HepG2 (cell line): Measurements from ENCODE around the gene ERF. TPM values are rescaled to one million over a fixed set of nuclear protein-coding genes. Genes with fewer than 3 reads are reported as not detected.

ENCODE experiments used
- FOXA1 ChIP-seq, 2 experiments: fragments of 450-650 bp in 1 of 2; sonication (generic) in 1 of 2; formaldehyde crosslinking in 1 of 2; IDR thresholded peaks; 2 replicates each; pipeline versions ENCODE4 v1.4.0 to v1.6.1; 2016 to 2020; ENCODE audit warnings: missing genetic modification reagents in 1 of 2
- LBX2 ChIP-seq: sonication (generic); formaldehyde crosslinking; IDR thresholded peaks from 2 replicates; pipeline ENCODE4 v1.5.0; 2020; ENCODE audit warnings: missing genetic modification reagents, mild to moderate bottlenecking, borderline replicate concordance
- MBNL3 ChIP-seq: fragments of 250-450 bp; sonication (Bioruptor Pico); conservative IDR thresholded peaks from 2 replicates; pipeline ENCODE4 v1.8.0; 2022; ENCODE audit warnings: mild to moderate bottlenecking, inconsistent platforms
- NRL ChIP-seq: sonication (generic); formaldehyde crosslinking; IDR thresholded peaks from 2 replicates; pipeline ENCODE4 v1.5.0; 2020; ENCODE audit warnings: missing genetic modification reagents, mild to moderate bottlenecking, moderate library complexity, borderline replicate concordance
- RBM39 ChIP-seq: fragments of 200-400 bp; formaldehyde crosslinking; IDR thresholded peaks from one replicate; pipeline ENCODE4 v1.6.1; 2018; ENCODE audit warnings: antibody characterized with exemption, mild to moderate bottlenecking, low read depth, low read length; ENCODE audit not compliant: poor library complexity, severe bottlenecking
- RXRA ChIP-seq: sonication (generic); formaldehyde crosslinking; IDR thresholded peaks from 2 replicates; pipeline ENCODE4 v1.5.1; 2020; ENCODE audit warnings: missing genetic modification reagents
- SRF ChIP-seq: IDR thresholded peaks from 2 replicates; pipeline ENCODE4 v1.6.1; 2011; ENCODE audit warnings: mild to moderate bottlenecking, low read depth, low read length, moderate library complexity
- TBX2 ChIP-seq: sonication (generic); formaldehyde crosslinking; IDR thresholded peaks from 2 replicates; pipeline ENCODE4 v1.5.0; 2020; ENCODE audit warnings: missing genetic modification reagents, mild to moderate bottlenecking, borderline replicate concordance
- TBX3 ChIP-seq: fragments of 450-650 bp; IDR thresholded peaks from 2 replicates; pipeline ENCODE4 v1.6.1; 2017; ENCODE audit warnings: antibody characterized with exemption, mild to moderate bottlenecking, inconsistent platforms, borderline replicate concordance
- ZBTB2 ChIP-seq: sonication (generic); formaldehyde crosslinking; IDR thresholded peaks from 2 replicates; pipeline ENCODE4 v1.8.0; 2022; ENCODE audit warnings: low read depth, missing genetic modification reagents
- ZBTB34 ChIP-seq: sonication (generic); formaldehyde crosslinking; IDR thresholded peaks from 2 replicates; pipeline ENCODE4 v1.8.0; 2022; ENCODE audit warnings: mild to moderate bottlenecking, missing genetic modification reagents
- ZBTB43 ChIP-seq: sonication (generic); formaldehyde crosslinking; conservative IDR thresholded peaks from 2 replicates; pipeline ENCODE4 v1.4.0; 2020; ENCODE audit warnings: missing genetic modification reagents
- ZMYM3 ChIP-seq: sonication (generic); formaldehyde crosslinking; IDR thresholded peaks from 2 replicates; pipeline ENCODE4 v1.5.1; 2020; ENCODE audit warnings: mild to moderate bottlenecking, missing genetic modification reagents
- ZNF550 ChIP-seq: sonication (generic); formaldehyde crosslinking; IDR thresholded peaks from 2 replicates; pipeline ENCODE4 v1.4.0; 2020; ENCODE audit warnings: mild to moderate bottlenecking, missing genetic modification reagents, borderline replicate concordance
- ZNF552 ChIP-seq: sonication (generic); formaldehyde crosslinking; IDR thresholded peaks from 2 replicates; pipeline ENCODE4 v1.9.0; 2022; ENCODE audit warnings: missing genetic modification reagents, mild to moderate bottlenecking, borderline replicate concordance
- ZNF558 ChIP-seq: sonication (generic); formaldehyde crosslinking; IDR thresholded peaks from 2 replicates; pipeline ENCODE4 v1.9.0; 2022; ENCODE audit warnings: mild to moderate bottlenecking, missing genetic modification reagents, borderline replicate concordance
- polyA plus RNA-seq, 8 experiments: library from polyadenylated mRNA; depleted of rRNA in 3 of 8; stranded (reverse) in 7 of 8; unstranded in 1 of 8; fragments of >200 nt; fragmentation: Illumina TruSeq in 4 of 8; extraction: Trizol in 4 of 8; gene quantifications; 2 replicates each; pipeline versions ENCODE4 v1.2.1 to v1.2.3, GENCODE V29; 2011 to 2016; ENCODE audit warnings: low read depth in 4 of 8, missing spikeins in 1 of 8, mixed read lengths in 1 of 8; ENCODE audit not compliant: insufficient read depth in 1 of 8
- total RNA-seq, 5 experiments: library from RNA; depleted of rRNA; stranded (reverse); fragments of >200 nt; fragmentation: Illumina TruSeq; extraction: Trizol; gene quantifications; 2 replicates each; pipeline ENCODE4 v1.2.3, GENCODE V29; 2016; ENCODE audit warnings: low read depth in 1 of 5
- TF ChIP-seq, protein P1 (sequence below): sonication (generic); formaldehyde crosslinking; IDR thresholded peaks from 2 replicates; pipeline ENCODE4 v1.4.0; 2020; ENCODE audit warnings: missing genetic modification reagents
- TF ChIP-seq, protein P2 (sequence below): sonication (generic); formaldehyde crosslinking; IDR thresholded peaks from 2 replicates; pipeline ENCODE4 v1.4.0; 2020; ENCODE audit warnings: missing genetic modification reagents

ERF gene
- total and polyA plus RNA-seq, 2 of the 13 experiments (the other 11 are each of a cell fraction or from before 2014, with no cell fraction given): 67.1 to 69.9 TPM

- TF ChIP-seq TBX3: no peak
- TF ChIP-seq, protein P1, sequence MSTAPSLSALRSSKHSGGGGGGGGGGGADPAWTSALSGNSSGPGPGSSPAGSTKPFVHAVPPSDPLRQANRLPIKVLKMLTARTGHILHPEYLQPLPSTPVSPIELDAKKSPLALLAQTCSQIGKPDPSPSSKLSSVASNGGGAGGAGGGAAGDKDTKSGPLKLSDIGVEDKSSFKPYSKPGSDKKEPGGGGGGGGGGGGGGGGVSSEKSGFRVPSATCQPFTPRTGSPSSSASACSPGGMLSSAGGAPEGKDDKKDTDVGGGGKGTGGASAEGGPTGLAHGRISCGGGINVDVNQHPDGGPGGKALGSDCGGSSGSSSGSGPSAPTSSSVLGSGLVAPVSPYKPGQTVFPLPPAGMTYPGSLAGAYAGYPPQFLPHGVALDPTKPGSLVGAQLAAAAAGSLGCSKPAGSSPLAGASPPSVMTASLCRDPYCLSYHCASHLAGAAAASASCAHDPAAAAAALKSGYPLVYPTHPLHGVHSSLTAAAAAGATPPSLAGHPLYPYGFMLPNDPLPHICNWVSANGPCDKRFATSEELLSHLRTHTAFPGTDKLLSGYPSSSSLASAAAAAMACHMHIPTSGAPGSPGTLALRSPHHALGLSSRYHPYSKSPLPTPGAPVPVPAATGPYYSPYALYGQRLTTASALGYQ: no peak
- TF ChIP-seq, protein P2, sequence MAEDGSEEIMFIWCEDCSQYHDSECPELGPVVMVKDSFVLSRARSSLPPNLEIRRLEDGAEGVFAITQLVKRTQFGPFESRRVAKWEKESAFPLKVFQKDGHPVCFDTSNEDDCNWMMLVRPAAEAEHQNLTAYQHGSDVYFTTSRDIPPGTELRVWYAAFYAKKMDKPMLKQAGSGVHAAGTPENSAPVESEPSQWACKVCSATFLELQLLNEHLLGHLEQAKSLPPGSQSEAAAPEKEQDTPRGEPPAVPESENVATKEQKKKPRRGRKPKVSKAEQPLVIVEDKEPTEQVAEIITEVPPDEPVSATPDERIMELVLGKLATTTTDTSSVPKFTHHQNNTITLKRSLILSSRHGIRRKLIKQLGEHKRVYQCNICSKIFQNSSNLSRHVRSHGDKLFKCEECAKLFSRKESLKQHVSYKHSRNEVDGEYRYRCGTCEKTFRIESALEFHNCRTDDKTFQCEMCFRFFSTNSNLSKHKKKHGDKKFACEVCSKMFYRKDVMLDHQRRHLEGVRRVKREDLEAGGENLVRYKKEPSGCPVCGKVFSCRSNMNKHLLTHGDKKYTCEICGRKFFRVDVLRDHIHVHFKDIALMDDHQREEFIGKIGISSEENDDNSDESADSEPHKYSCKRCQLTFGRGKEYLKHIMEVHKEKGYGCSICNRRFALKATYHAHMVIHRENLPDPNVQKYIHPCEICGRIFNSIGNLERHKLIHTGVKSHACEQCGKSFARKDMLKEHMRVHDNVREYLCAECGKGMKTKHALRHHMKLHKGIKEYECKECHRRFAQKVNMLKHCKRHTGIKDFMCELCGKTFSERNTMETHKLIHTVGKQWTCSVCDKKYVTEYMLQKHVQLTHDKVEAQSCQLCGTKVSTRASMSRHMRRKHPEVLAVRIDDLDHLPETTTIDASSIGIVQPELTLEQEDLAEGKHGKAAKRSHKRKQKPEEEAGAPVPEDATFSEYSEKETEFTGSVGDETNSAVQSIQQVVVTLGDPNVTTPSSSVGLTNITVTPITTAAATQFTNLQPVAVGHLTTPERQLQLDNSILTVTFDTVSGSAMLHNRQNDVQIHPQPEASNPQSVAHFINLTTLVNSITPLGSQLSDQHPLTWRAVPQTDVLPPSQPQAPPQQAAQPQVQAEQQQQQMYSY (CRISPR knock-in tag): no peak
- no peak for TF ChIP-seq ZNF552 (CRISPR knock-in tag)
- no peak for TF ChIP-seq FOXA1 (IDR thresholded peaks at IDR 0.05)
- TF ChIP-seq FOXA1 (CRISPR knock-in tag; IDR thresholded peaks at IDR 0.05): no peak
- TF ChIP-seq RXRA (CRISPR knock-in tag): 0 out of 2 replicates have a peak, but pooled peaks have one; percentile 23
- no peak for TF ChIP-seq MBNL3 (CRISPR knock-in tag)
- TF ChIP-seq ZBTB2 (CRISPR knock-in tag): 0 out of 2 replicates have a peak, but pooled peaks have one; percentile 38
- 0 out of 2 replicates have a peak, but pooled peaks have one; percentile 16 for TF ChIP-seq TBX2 (CRISPR knock-in tag)
- no peak for TF ChIP-seq NRL (CRISPR knock-in tag)
- TF ChIP-seq ZMYM3 (CRISPR knock-in tag): no peak
- TF ChIP-seq RBM39: no peak
- no peak for TF ChIP-seq ZBTB43
- 0 out of 2 replicates have a peak, but pooled peaks have one; percentile 36 for TF ChIP-seq LBX2 (CRISPR knock-in tag)
- no peak for TF ChIP-seq SRF
- TF ChIP-seq ZBTB34: no peak
- TF ChIP-seq ZNF558 (CRISPR knock-in tag): no peak
- no peak for TF ChIP-seq ZNF550 (CRISPR knock-in tag)
These were observed 26.4 kb upstream of the ERF start (continued) for GRCh38 chr19:42281146-42281826.
